Naive B cell (primary cell): Measurements from ENCODE around the gene SPP1. TPM values are rescaled to one million over a fixed set of nuclear protein-coding genes. Genes with fewer than 3 reads are reported as not detected.

Experiments
- ATAC-seq, 2 donors: fragments of 150-1000 bp; cut with Tn5 transposase; 2 replicates each; pipeline ENCODE4 v1.10.0; 2021; ENCODE audit warnings: low read depth in 2 of 2, mild to moderate bottlenecking in 2 of 2, moderate library complexity in 2 of 2
- DNase-seq: peaks from one replicate; pipeline ENCODE4 v3.0.0; 2022
- H3K27ac Mint-ChIP-seq, 6 donors: one replicate each; pipeline ENCODE4 v1.8.0; 2020 to 2022; ENCODE audit warnings: mild to moderate bottlenecking in 6 of 6, mixed read lengths in 6 of 6, moderate library complexity in 5 of 6, inconsistent platforms in 2 of 6
- H3K27me3 Mint-ChIP-seq, 3 donors: one replicate each; pipeline ENCODE4 v1.8.0; 2021 to 2022; ENCODE audit warnings: mixed read lengths in 3 of 3, mild to moderate bottlenecking in 1 of 3
- H3K36me3 Mint-ChIP-seq, 2 donors: one replicate each; pipeline ENCODE4 v1.8.0; 2020 to 2022; ENCODE audit warnings: mixed read lengths in 2 of 2, inconsistent platforms in 1 of 2, mild to moderate bottlenecking in 1 of 2
- H3K4me1 Mint-ChIP-seq, 3 donors: one replicate each; pipeline ENCODE4 v1.8.0; 2020 to 2022; ENCODE audit warnings: mixed read lengths in 3 of 3, inconsistent platforms in 1 of 3, mild to moderate bottlenecking in 1 of 3, moderate library complexity in 1 of 3
- H3K4me3 Mint-ChIP-seq, 8 donors: one replicate each; pipeline ENCODE4 v1.8.0; 2020 to 2022; ENCODE audit warnings: mild to moderate bottlenecking in 8 of 8, mixed read lengths in 8 of 8, moderate library complexity in 8 of 8, inconsistent platforms in 2 of 8
- H3K9me3 Mint-ChIP-seq, 7 donors: one replicate each; pipeline ENCODE4 v1.8.0; 2020 to 2022; ENCODE audit warnings: mixed read lengths in 7 of 7, mild to moderate bottlenecking in 5 of 7, inconsistent platforms in 2 of 7, moderate library complexity in 1 of 7
- polyA plus RNA-seq, 6 donors: library from polyadenylated mRNA; unstranded; fragments of 300-500 nt; fragmentation: Illumina TruSeq; gene quantifications; one replicate each; pipeline ENCODE4 v1.2.3, GENCODE V29; 2021; ENCODE audit warnings: low read depth in 6 of 6

SPP1 gene
- polyA plus RNA-seq, 6 donors from 2014 or later: not detected

DNA sequence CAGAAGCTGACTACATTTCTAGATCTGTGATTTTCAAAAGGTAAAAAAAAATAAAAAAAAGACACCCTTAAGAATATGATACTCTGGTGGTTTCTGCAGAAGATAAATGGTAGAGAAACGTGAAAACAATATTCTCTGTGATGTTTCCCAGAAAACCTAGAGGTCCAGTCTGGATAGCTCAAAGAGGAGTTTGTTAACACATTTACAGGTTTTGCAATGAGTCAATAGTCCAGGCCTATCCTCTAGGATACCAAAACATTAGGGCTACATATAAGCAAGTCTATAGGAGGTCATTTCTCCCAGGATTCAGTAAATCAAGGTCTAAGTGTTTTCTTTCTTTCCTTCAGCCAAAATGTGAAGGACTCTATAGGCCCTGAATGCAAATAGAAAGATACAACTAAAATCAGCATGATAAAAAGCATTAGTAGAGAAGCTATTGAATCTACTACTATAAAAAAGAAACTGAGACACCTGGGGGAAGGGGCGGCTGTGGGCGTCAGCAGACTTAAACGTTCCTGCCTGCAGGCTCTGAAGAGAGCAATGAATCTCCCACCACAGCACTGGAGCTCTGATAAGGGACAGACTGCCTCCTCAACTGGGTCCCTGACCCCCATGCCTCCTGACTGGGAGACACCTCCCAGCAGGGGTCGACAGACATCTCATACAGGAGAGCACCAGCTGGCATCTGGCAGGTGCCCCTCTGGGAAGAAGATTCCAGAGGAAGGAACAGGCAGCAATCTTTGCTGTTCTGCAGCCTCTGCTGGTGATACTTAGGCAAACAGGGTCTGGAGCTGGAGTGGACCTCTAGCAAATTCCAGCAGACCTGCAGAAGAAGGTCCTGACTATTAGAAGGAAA, 33.7 kb upstream of the SPP1 start:
- ATAC-seq: no peak
- Mint-ChIP-seq H3K4me1 (no peaks in the 10 kb centered on the region), H3K4me3 (no peak overlapping the region), H3K27me3 (no peaks in the 10 kb centered on the region), H3K36me3 (no peaks in the 10 kb centered on the region), H3K9me3 (no peaks in the 10 kb centered on the region), H3K27ac (no peak overlapping the region)
- no peak for DNase-seq

DNA sequence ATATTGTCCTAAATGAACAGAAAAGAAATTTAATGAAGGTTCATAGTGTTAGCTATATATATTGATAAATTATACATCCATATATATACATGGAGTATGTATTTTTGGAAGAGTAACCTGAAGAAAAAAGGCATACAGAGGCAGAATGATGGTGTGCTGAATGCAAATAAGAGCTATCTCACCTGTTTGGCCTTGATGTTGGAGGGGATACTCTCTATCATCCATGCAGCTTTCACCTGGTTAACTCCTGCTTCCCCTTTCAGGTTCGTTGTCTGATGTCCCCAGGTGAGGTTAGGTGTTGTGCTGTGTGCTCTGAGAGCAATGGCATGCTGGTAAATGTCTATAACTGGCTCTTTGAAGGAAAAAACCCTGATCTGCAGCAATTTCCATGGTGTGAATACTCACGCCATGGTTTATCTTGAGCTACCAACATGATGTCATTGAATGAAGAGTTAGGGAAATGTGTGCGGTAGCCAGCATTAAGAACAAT, 31.8 kb upstream of the SPP1 start:
- Mint-ChIP-seq H3K4me3 (no peak overlapping the region), H3K27me3 (no peaks in the 10 kb centered on the region), H3K27ac (no peak overlapping the region), H3K4me1 (no peaks in the 10 kb centered on the region), H3K9me3 (no peaks in the 10 kb centered on the region), H3K36me3 (no peaks in the 10 kb centered on the region)
- ATAC-seq (no peak), DNase-seq (no peak)

DNA sequence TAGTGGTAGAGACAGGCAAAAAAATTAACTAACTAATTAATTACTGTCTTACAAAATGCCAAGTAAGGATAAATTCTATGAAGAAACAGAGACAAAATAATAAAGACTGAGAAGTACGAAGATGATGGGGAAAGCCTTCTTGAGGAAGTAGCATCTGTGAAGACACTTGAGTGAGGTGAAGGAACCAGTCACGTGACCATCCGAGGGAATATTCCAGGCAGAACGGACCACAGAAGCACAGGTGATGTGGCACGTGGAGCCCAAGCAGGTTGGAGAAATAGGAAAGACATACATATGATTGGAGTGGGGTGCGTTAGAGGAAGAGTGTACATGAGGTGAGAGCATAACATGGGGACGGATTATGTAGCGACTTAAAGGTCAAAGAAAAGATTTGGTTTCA, 30.5 kb upstream of the SPP1 start:
- Mint-ChIP-seq H3K27me3 (no peaks in the 10 kb centered on the region), H3K4me1 (no peaks in the 10 kb centered on the region), H3K9me3 (no peaks in the 10 kb centered on the region), H3K36me3 (no peaks in the 10 kb centered on the region), H3K4me3 (no peak overlapping the region), H3K27ac (peak overlapping the region in 1 of 6 donors; percentile 8)
- ATAC-seq (no peak), DNase-seq (no peak)

DNA sequence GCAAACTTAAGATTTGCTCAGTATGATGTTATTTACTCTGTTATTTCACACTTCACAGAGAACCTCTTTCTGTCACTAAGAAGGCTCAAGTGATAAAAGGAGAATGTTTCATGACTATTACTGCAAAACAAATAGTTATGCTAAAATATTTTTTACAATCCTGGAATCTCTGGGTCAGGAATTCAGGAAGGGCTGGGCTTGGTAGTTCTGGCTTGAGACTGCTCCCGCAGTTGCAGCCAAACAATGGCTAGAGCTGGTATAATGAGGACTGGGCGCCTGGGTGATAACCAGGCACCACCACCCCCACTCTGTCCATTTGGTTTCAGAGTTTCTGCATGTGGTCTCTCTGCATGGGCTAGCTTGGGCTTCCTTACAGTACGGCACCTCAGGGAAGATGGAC, 28.7 kb upstream of the SPP1 start:
- no peak overlapping the region for H3K27ac Mint-ChIP-seq
- H3K4me3 Mint-ChIP-seq: no peak overlapping the region
- no peaks in the 10 kb centered on the region for H3K4me1 Mint-ChIP-seq
- H3K9me3 Mint-ChIP-seq: no peaks in the 10 kb centered on the region
- H3K27me3 Mint-ChIP-seq: no peaks in the 10 kb centered on the region
- ATAC-seq (no peak), DNase-seq (no peak)
- H3K36me3 Mint-ChIP-seq: no peaks in the 10 kb centered on the region

DNA sequence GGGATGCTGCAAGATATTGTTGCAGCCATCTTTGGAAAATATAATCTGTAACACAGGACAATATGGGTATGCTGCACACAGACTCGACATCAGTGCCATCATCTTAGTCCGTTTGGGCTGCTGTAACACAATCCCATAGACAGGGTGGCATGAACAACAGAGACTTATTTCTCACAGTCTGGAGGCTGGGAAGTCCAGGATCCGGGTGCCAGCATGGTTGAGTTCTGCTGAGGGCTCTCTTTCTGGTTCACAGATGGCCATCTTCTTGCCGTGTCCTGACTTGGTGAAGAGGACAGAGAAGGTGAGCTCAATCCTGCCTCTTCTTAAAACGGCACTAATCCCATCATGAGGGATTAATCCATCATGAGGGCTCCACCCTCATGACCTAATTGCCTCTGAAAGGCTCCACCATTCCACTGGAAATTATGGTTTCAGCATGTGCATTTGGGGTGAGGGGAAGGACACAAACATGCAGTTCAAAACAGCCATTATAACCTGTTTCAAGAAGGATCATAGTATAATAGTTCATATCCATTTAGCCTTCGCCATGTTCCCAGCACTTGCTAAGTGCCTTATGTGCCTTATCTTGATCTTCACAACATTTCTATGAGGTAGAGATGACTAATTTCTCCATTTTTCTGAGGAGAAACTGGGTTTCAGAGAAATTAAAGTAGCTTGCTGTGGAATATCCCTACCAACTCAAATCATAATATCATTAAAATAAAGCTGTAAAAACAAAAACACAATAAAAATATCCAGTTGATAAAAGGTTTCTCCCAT, 27.9 kb upstream of the SPP1 start:
- ATAC-seq: no peak
- Mint-ChIP-seq H3K4me3 (no peak overlapping the region), H3K9me3 (no peaks in the 10 kb centered on the region), H3K27me3 (no peaks in the 10 kb centered on the region), H3K4me1 (no peaks in the 10 kb centered on the region), H3K36me3 (no peaks in the 10 kb centered on the region), H3K27ac (no peak overlapping the region)
- no peak for DNase-seq

DNA sequence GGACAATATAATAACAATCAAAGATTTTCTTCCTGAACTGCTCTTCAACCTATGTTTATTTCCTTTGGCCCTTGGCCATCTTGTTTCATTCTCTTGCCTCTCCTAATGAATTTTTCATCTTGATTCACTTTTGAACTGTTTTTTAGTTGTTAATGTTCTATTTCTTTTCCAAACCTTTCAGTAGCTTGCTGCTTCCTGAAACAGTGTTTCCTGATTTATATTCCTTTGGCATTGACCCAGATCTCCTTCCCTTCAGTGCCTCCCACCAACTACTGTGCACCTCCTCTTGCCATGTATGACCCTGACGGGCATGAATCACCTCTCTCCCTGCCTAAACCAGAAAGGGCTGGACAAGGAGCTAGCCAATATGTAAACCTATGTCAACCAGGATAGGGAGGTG, 25.6 kb upstream of the SPP1 start:
- Mint-ChIP-seq H3K36me3 (no peaks in the 10 kb centered on the region), H3K27me3 (no peaks in the 10 kb centered on the region), H3K4me3 (no peak overlapping the region), H3K9me3 (no peaks in the 10 kb centered on the region), H3K27ac (peak overlapping the region in 1 of 6 donors; percentile 24), H3K4me1 (no peaks in the 10 kb centered on the region)
- DNase-seq (no peak), ATAC-seq (no peak)

DNA sequence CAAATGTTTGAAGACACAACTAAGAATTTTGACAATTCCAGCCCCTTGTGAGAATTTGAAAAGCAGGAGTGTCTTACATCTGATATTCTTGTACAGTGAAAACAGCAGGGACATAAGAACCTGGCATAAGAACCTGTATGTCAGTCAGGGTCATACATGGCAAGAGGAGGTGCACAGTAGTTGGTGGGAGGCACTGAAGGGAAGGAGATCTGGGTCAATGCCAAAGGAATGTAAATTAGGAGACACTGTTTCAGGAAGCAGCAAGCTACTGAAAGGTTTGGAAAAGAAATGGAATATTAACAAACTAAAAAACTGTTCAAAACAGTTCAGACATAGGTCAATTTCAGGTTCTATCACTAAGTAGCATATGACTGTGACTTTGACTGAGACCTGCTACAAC, 25.0 kb upstream of the SPP1 start:
- H3K27me3 Mint-ChIP-seq: no peaks in the 10 kb centered on the region
- H3K4me1 Mint-ChIP-seq: no peaks in the 10 kb centered on the region
- H3K27ac Mint-ChIP-seq: no peak overlapping the region
- no peak overlapping the region for H3K4me3 Mint-ChIP-seq
- H3K9me3 Mint-ChIP-seq: no peaks in the 10 kb centered on the region
- DNase-seq (no peak), ATAC-seq (no peak)
- no peaks in the 10 kb centered on the region for H3K36me3 Mint-ChIP-seq

DNA sequence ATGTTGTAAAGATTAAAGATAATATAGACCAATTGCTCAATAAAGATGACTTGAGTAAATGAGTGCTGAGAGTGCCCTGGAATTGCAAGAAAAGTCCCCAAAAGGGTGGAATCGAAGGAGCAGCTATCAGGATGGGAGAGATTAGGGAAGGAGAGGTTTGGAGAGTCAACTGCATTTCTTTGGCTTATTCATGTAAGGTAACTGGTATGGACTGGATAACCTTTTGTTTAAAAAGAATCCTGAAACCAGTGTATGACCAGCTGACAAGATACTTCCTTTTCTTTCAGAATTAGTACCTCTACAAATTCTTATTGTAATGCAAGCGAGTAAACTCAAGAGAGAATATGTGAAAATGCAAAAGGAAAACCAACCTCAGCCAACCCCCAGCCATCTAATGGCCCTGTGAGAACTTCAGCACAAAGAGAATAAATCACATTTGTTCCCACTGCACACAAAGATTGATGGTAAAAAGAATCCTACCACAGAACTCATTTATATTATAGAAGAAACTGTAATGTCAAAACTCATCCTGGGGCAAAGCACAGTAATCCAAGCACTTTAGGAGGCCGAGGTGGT, 24.5 kb upstream of the SPP1 start:
- Mint-ChIP-seq H3K36me3 (no peaks in the 10 kb centered on the region), H3K4me1 (no peaks in the 10 kb centered on the region), H3K9me3 (no peaks in the 10 kb centered on the region), H3K27me3 (peaks cover 0 to 2% (median 0%) of the 10 kb centered on the region in 3 donors), H3K4me3 (no peak overlapping the region), H3K27ac (no peak overlapping the region)
- DNase-seq (no peak), ATAC-seq (no peak)

DNA sequence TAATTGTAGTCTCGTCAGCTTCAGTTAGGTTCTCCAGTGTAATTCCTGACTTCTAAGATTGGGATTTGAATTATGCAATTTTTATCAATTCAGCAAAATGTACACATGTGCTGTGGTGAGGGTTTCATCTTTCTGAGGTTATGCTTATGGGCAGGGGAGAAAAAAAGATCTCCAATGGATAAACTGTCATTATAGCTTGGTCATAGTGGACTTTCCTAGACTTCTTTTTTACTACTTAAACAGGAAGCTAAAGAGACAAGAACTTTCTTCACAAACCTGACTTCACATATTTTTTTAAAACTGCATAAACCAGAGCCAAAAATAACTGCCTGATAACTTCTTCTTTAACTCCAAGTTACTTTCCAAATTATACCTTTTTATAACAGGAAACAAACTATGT, 21.7 kb upstream of the SPP1 start:
- Mint-ChIP-seq H3K27me3 (peaks cover 0 to 4% (median 0%) of the 10 kb centered on the region in 3 donors), H3K36me3 (no peaks in the 10 kb centered on the region)

DNA sequence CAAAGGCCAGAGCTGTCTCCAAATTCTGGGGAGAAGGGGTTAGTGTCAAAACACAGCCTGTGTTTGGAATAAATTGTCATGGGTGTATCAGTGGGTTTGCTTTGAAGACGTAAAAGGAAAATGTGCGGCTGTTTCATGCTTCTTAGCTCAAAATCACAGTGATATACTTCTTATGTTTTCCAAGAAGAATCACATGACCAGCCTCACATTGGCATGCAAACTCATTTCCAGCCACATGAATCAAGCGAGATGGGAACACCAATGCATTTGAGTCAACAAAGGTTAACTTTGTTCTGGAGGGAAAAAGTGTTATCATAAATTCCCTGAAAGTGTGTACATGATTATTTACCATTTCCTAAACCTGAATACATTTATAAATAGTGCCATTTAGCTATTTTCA, 19.0 kb upstream of the SPP1 start:
- Mint-ChIP-seq H3K36me3 (no peaks in the 10 kb centered on the region), H3K9me3 (no peaks in the 10 kb centered on the region), H3K27me3 (peaks cover 0 to 4% (median 0%) of the 10 kb centered on the region in 3 donors), H3K27ac (no peak overlapping the region), H3K4me1 (no peaks in the 10 kb centered on the region), H3K4me3 (no peak overlapping the region)
- DNase-seq (no peak), ATAC-seq (no peak)

More for the DNA sequence above, 21.7 kb upstream of the SPP1 start:
- ATAC-seq (no peak), DNase-seq (no peak)
- Mint-ChIP-seq H3K9me3 (no peaks in the 10 kb centered on the region), H3K4me1 (no peaks in the 10 kb centered on the region), H3K4me3 (no peak overlapping the region), H3K27ac (no peak overlapping the region)

DNA sequence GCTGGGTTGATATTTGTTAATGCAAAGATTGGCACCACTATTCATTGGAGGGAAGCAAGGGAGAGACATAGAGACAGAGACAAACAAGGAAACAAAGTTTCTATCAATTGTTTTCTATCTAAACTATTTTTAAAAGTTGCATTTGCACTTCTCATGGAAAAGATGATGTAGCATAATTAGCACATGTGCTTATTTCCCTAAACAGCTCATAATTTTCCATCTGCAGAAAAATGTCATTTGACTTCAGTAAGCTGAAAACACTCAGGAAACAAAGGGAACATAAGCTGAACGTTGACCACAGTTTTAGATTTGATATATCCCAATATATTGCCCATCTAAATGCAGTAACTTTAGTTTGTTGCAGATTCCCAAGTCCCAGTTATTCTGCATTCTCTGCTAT, 18.5 kb upstream of the SPP1 start:
- H3K27ac Mint-ChIP-seq: no peak overlapping the region
- DNase-seq (no peak), ATAC-seq (no peak)

DNA sequence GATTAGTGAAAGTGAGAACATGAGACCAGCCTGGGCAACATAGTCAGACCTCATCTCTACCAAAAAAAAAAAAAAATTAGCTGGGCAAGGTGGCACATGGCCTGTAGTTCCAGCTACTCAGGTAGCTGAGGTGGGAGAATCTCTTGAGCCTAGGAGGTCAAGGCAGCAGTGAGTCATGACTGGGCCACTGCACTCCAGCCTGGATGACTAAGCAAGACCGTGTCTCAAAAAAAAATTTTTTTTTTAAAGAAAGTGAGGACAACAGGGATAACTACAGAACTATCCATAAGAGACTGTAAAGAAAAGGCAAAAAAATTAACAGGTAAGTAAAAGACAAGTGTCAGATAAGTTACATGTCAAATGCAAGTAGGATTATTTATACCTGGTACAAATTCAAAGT, 13.5 kb upstream of the SPP1 start:
- no peak for DNase-seq
- H3K4me1 Mint-ChIP-seq: no peaks in the 10 kb centered on the region
- no peaks in the 10 kb centered on the region for H3K36me3 Mint-ChIP-seq
- no peak for ATAC-seq
- H3K9me3 Mint-ChIP-seq: no peaks in the 10 kb centered on the region
- no peak overlapping the region for H3K4me3 Mint-ChIP-seq
- no peaks in the 10 kb centered on the region for H3K27me3 Mint-ChIP-seq
- H3K27ac Mint-ChIP-seq: peak overlapping the region in 1 of 6 donors; percentile 74

More for the DNA sequence above, 18.5 kb upstream of the SPP1 start:
- Mint-ChIP-seq H3K9me3 (no peaks in the 10 kb centered on the region), H3K36me3 (no peaks in the 10 kb centered on the region), H3K27me3 (peaks cover 0 to 4% (median 0%) of the 10 kb centered on the region in 3 donors), H3K4me1 (no peaks in the 10 kb centered on the region), H3K4me3 (no peak overlapping the region)

DNA sequence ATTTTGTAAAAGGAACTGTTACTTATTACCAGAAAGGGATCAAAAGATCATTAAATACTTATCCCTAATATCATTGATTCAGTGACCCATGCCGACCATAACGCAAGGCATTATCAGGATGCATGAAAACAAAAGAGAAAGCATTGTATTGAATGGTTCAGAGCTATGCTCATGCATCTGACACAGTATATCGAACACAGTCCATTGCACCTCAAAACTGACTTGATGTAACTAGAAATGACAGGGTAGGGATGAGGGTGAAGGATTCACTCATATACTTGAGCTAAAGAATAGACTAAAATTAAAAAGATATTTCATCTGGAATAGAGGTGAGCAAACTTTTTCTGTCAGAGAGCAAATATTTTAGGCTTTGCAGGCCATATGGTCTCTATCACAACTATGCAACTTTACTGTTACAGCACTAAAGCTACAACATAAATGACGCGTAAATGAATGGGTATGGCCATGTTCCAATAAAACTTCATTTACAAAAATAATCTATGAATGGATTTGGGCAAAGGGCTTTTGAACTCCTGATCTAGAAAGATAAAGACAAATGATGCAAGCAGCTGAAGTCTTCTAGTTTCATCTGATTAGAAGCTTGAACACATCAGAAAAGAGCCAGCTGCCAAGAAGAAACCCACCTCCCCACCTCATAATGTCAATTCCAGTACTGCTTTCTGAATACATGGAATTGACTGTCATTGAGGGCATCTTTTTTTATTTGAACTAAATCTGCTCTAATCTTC, 12.9 kb upstream of the SPP1 start:
- no peaks in the 10 kb centered on the region for H3K36me3 Mint-ChIP-seq
- DNase-seq (no peak), ATAC-seq (no peak)
- no peaks in the 10 kb centered on the region for H3K9me3 Mint-ChIP-seq
- no peaks in the 10 kb centered on the region for H3K27me3 Mint-ChIP-seq
- H3K27ac Mint-ChIP-seq: no peak overlapping the region
- H3K4me3 Mint-ChIP-seq: no peak overlapping the region
- H3K4me1 Mint-ChIP-seq: no peaks in the 10 kb centered on the region
